DMS153 treated with DMSO at 0.1 percent for 48 hours (cell line): Measurements from ENCODE around the gene SDHB.

Experiments
- DNase-seq: peaks from one replicate; lab custom pipeline; 2025; ENCODE audit not compliant: unreplicated experiment; lab: John Stamatoyannopoulos, UW

SDHB gene

GRCh38 chr1:17053685-17054410, at the start of gene SDHB:
Gene SDHB (minus strand): TSS chr1:17054032. CDS start chr1:17054019, 13 bp downstream.
- peak; percentile 91 for DNase-seq

DNA sequence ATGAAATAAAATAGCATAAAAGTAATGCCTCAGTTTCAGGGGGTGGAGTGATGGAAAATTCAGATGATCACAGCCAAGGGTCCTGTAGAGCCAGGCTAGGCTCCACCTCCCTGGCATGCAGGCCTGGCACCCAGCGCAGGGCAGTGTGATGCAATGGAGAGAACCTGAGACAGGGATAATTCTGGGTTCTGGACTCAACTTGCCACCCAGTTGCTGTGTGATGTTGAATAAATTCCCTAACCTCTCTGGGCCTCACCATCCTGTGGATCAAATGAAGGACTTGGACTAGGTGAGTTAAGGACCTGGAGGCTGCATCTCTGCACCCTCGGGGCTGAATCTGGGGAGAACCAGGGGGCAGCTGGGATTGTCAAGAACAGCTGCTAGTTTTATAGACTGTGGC, 48.4 kb upstream of the SDHB start:
- no peak for DNase-seq

DNA sequence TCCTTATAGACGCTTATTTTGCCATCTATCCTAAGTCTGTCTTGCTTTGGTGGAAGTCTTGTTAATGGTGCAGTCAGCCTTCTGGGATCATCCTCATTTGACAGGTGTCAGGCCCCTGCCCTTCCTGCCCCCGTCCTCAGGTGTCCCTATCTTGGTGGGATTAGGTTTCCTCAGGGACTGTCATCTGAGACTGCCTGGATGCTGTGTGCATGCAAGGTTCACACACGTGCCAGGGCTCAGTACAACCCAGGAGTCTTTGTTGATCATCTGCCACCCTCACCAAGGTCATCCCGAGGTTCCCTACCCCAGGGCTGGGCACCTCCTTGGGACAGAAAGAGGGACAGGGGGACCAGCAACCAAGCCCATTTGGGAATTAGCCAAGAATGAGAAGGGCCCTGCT, 47.4 kb upstream of the SDHB start:
- no peak for DNase-seq

DNA sequence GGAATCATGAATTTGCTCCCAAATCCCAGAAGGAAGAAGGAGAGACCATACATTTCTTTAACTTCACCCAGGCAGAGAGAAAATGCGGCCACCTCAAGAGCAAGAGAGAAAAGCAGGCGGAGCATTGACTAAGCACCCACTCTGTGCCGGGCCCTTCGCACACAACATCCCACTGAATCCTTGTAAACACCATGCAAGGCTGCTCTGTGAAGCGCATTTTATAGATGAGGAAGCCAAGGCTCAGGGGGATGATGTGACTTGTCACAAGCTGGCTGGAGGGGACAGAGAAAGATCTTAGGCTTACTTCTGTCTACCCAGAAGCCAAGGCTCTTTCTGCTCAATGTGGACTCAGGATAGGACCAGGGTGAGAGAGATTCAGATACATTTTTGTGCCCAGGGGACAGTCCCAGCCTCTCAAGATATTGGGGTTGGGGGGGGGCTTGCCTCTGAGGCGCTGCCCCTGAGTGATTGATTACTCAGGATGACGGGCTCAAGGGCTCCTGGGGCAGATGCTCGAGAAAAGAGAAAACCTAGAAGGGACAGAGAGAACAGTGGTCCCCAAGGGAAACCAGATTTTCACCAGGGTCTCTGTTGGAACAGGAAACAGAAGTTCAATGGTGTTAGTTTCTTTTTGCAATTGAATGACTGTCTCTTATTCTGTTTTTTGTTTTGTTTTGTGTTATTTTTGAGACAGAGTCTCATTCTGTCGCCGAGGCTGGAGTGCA, 45.9 kb upstream of the SDHB start:
- no peak for DNase-seq

- no peak for DNase-seq
Observed at GRCh38 chr1:17098446-17099317, 44.9 kb upstream of the SDHB start.

GRCh38 chr1:17097787-17098186, 44.0 kb upstream of the SDHB start:
- DNase-seq = no peak

- DNase-seq = no peak
Observed at GRCh38 chr1:17097147-17097546, 43.3 kb upstream of the SDHB start.

DNA sequence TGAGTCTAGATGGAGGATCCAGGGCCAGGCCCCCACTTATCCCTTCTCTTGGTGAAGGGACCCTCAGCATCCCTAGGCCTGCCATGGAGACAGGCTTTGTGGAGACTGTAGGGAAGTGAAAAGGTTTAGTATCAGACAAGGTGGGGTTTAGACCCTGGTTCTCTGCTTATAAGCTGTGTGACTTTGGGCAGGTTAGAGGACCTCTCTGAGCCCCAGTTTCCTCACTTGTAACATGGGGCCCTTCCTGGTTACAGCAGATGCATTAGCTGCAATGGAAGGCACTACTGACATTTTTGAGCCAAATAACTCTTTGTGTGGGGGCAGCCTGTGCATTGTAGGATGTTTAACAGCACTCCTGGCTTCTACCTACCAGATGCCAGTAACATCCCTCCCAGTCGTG, 42.8 kb upstream of the SDHB start:
- DNase-seq = no peak

- DNase-seq = no peak
Observed at GRCh38 chr1:17095141-17095540, 41.3 kb upstream of the SDHB start.

DNA sequence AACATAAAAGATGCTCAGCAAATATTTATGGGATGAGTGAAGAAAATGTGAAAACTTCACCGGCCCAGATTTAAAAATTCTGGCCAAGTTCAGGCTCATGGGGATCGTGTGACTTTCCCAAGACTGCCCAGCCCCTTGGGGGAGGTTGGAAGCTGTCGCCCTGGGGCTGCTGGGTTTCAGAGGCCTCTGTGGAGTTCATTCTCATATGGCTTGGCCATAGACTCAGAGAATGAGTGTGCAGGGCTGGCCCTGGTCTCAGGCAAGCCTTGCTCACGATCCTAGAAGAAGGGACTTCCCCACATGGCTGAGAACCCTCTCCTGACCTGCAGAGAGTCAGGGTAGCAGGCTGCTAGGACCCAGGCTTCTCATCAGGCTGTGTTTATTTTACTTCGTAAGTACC, 40.8 kb upstream of the SDHB start:
- no peak for DNase-seq

DNA sequence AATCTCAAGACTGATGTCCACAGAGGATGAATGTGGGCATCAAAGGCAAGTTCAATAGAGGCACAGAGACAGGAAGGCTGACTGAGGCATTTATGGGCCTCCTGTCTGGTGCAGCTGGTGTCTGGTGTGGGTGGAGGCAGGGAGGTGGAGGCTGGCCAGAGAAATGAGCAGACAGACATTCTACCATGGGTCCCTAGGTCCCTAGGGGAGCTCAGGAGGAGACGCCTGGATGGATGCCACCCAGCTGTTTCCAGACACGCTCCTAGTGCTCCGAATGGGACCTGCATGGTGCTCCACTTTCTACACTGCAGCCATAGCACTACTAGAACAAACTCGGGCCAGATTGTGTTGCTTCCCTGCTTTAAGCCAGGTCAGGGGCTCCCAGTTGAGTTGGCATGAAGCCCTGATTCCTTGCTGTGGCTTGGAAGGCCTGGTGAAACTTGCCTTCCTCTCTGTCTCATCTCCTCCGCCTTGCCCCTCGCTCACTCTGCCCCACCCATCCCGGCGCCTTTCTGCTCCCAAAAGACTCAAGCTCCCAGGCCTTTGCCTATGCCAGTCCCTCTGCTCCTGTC, 40.1 kb upstream of the SDHB start:
- no peak for DNase-seq

- DNase-seq = no peak
Observed at GRCh38 chr1:17091252-17091651, 37.4 kb upstream of the SDHB start.

GRCh38 chr1:17089506-17089905, 35.7 kb upstream of the SDHB start:
- DNase-seq = no peak

DNA sequence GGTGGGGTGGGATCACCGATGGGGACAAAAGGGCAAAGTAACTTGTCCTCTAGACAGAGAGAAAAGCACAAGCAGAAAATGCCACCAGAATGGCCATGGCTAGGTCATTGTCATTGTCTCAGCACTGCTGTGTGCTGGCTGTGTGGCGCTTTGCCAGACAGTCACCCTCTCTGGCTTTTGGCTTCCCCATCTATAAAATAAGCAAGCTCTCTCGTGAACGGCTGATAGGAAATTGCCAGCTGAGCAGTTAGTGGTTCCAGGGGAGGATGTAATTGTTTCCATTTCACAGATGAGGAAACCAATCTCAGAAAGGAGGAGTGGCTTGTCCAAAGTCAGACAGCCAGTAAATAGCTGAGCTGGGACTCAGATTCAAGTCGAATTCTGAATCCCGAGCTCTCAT, 32.9 kb upstream of the SDHB start:
- DNase-seq = no peak

- no peak for DNase-seq
Observed at GRCh38 chr1:17084787-17085186, 31.0 kb upstream of the SDHB start.

DNA sequence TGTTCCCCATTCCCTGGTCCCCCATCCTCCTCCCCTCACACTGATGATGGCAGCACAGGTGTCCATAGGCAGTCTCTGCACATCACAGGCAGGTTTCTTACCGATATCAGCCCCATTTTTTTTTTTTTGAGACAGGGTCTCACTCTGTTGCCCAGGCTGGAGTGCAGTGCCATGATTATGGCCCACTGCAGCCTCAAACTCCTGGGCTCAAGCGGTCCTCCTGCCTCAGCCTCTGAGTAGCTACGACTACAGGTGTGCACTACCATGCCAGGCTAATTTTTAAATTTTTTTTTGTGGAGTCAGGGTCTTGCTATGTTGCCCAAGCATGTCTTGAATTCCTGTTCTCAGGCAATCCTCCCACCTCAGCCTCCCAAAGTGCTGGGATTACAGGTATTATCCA, 28.9 kb upstream of the SDHB start:
- DNase-seq = no peak

DNA sequence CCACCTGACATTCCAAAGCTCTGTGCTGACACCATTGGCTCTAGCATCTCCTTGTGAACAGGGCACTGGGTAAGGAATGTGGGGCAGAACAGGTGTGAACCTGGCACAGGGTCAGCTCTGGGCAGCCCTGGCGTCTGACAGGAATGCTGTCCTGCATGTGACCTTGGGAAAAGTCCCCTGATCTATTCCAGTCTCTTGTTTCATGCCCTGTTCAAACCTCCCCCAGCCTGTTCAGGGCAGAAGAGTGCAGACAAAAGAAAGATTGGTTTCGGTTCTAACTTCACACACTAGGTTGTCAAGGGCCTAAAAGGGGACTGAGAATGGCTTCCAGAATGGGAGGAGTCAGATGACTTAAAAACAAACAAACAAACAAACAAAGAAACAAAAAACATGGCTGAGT, 27.6 kb upstream of the SDHB start:
- DNase-seq = no peak

DNA sequence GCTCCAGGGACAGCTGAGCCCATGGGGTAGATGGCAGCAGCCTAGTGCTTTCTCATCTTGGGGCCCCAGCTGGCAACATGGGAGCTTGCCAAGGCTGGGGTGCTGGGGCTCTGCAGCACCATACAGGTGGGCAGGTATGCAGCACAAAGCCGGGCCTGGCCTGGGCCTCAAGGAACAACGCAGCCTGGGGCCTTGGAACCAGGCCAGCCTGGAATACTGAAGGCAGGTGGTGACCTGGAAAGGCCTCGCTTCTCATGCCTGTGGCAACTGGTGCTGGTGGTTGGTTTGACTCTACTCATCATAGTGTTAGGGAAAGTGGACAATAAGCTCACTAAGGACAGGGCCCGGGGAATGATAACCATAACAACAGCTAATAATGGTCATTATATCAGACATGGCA, 27.0 kb upstream of the SDHB start:
- DNase-seq = no peak

DNA sequence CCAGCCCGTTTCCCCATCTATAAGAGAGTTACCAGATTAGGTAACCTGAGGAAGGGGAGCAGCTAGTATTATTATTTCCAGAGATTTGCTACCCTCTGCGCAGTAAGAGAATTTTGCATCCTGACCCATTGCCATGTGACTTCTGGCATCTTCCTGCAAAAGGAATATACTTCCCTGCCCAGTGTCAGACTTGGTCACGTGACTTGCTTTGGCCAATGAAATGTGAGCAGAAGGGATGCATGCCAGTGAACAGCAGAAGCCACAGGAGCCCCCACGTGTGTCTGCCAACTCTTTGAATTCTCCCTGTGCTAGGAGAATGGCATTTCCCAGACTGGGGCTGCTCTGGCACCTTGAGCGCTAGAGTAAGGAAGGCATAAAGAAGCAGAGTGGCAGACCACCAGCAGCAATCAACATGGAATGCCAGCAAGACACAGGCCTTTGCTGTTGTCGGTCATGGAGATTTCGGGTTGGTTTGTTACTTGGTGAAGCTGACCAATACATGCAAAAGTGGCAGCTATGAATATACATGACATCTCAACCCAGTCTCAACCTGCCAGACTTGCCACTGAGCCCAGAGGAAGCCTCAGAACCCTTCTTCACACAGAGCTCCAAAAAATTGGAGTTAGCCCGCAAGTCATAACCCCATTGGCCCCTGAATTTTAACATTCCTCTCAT, 26.4 kb upstream of the SDHB start:
- DNase-seq = no peak

DNA sequence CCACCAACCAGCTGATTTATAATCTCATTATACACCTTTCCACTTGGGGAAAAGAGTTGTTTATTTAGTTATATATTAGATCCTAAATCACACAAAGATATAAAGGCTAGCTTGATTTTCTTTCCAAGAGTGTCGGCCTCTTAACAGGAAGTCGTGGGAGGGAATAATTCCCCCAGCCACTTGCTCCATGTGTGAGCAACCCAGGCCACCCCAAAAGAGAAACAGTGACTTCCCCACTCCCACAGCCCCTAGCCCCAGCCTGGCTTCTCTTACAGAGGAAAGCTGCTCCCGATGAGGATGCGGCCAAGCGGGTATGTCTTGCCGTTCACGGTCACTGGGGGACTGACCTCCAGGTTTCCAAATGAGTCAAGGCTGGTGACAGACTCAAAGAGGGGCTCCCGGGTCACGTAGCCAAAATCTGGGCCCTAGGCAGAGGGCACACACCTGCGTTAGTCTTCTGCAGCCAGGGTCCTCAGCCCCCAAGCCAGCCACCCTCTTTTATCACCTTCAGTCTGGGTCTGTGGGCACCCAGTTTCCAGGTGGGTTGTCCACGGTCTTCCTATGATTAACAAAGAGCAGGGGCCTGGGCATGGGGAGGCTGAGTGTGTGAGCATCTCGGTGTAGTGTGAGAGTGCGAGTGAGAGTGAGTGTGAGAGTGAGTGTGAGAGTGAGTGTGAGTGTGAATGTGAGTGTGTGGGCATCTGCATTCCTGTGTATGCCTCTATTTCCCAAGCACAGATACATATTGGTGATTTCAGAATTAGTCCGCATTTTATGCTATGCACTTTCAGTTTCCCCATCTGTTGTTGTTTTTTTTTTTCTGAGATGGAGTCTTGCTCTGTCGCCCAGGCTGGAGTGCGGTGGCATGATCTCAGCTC, 25.4 kb upstream of the SDHB start:
- DNase-seq = no peak
